Epithelial cell of proximal tubule (primary cell): ENCODE data around the gene ARHGAP40. TPM values are rescaled to one million over a fixed set of nuclear protein-coding genes. Genes with fewer than 3 reads are reported as not detected.
A peak's percentile ranks its signal among the peaks of the same experiment; 100 is the strongest.

Source experiments
- DNase-seq: peaks from one replicate; pipeline ENCODE4 v3.0.0-alpha.2; 2011; ENCODE audit warnings: low read depth
- H3K4me3 ChIP-seq: 2 replicates; pipeline ENCODE4 v1.5.1; 2011; ENCODE audit warnings: low read depth, mild to moderate bottlenecking, low read length
- total RNA-seq: library from RNA; depleted of rRNA; stranded (reverse); fragments of >200 nt; gene quantifications from 2 replicates; pipeline ENCODE4 v1.2.3, GENCODE V29; 2015
- TF ChIP-seq, protein P1 (sequence below): conservative IDR thresholded peaks from 2 replicates; pipeline ENCODE4 v1.5.1; 2012; ENCODE audit warnings: low read depth, mild to moderate bottlenecking, low read length

ARHGAP40 gene
- 1.7 and 5.6 TPM in 2 replicates for total RNA-seq

GRCh38 chr20:38601216-38602184 lies at the start of gene ARHGAP40:
Gene ARHGAP40 (plus strand): TSS chr20:38601809.
- TF ChIP-seq, protein P1, sequence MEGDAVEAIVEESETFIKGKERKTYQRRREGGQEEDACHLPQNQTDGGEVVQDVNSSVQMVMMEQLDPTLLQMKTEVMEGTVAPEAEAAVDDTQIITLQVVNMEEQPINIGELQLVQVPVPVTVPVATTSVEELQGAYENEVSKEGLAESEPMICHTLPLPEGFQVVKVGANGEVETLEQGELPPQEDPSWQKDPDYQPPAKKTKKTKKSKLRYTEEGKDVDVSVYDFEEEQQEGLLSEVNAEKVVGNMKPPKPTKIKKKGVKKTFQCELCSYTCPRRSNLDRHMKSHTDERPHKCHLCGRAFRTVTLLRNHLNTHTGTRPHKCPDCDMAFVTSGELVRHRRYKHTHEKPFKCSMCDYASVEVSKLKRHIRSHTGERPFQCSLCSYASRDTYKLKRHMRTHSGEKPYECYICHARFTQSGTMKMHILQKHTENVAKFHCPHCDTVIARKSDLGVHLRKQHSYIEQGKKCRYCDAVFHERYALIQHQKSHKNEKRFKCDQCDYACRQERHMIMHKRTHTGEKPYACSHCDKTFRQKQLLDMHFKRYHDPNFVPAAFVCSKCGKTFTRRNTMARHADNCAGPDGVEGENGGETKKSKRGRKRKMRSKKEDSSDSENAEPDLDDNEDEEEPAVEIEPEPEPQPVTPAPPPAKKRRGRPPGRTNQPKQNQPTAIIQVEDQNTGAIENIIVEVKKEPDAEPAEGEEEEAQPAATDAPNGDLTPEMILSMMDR = peak; percentile 34
- H3K4me3 ChIP-seq = peak within 1 kb of the TSS; percentile 66
- DNase-seq = no peak

GRCh38 chr20:38554986-38555385 lies 46.6 kb upstream of the ARHGAP40 start:
- DNase-seq = no peak
- TF ChIP-seq, protein P1 = no peak
- no peak overlapping the region for H3K4me3 ChIP-seq

- no peak for DNase-seq
- TF ChIP-seq, protein P1 = no peak
- no peak overlapping the region for H3K4me3 ChIP-seq
These were observed 46.2 kb upstream of the ARHGAP40 start for GRCh38 chr20:38555395-38555794.

GRCh38 chr20:38557174-38557573 lies 44.4 kb upstream of the ARHGAP40 start:
- H3K4me3 ChIP-seq = no peak overlapping the region
- DNase-seq = no peak
- TF ChIP-seq, protein P1 = no peak

DNA sequence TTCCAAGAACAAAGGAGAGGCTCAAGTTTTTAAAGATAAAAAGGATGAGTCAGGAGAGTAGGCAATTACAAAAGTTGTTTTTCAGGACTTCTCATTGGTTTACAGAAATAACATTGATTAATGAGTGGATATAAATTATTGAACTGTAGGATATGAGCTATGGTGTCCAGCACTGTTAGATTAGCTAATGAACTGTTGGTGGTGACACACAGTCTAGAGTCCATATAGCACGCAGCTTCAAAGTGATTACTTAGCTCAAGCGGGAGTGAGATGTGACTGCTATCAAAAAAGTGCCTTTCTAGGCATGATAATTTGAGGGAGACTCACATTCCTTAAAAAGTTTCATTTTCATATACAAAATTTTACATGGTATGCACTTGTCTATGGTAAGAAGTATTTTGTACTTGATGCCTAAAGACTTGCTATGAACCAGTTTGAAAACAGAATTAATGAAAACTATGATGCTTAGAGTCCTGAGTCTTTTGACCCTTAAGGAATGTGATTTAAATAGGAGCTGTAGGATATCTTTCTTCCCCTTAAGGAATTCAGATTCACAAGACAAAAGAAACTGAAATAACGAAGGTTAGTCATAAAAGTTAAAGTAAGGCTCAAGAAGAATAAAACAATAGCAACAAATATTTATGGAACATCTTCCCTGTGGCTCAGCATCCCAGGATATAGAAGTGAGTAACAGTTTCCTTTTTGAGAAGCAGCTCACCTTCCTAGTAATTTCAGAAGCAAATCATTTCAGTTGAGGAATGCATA lies 42.8 kb upstream of the ARHGAP40 start:
- DNase-seq = no peak
- TF ChIP-seq, protein P1 = no peak
- H3K4me3 ChIP-seq = no peak overlapping the region

DNA sequence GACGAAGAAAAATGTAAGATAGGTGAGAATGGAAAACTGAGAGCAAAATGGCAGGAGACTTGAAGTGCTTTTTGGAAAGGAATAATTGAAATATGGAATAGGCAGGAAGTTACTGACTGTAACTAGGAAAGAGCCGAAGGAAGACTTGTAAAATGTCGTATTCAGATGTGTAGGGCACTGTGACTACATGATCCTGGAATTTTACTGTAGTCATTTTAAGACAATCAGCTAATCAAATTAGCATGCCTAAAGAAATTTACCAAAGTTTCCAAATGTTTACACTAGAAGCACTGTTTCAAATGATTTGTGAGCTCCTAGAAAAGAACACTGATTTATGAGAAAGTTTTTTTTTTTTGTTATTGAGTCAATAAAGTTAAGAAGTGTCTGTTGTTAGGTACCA lies 41.8 kb upstream of the ARHGAP40 start:
- H3K4me3 ChIP-seq = no peak overlapping the region
- TF ChIP-seq, protein P1 = no peak
- no peak for DNase-seq
